Fibroblast of the conjunctiva (primary cell): ENCODE results near the gene KRTAP5-7.
"Not testable (repeated sequence)": the region's sequence is repeated elsewhere in the genome, so short reads cannot be mapped to it uniquely, and the experiment has no call there.

ENCODE experiments used
- DNase-seq: peaks from one replicate; pipeline ENCODE4 v3.0.0-alpha.2; 2010; ENCODE audit warnings: low read depth

The KRTAP5-7 gene

DNA sequence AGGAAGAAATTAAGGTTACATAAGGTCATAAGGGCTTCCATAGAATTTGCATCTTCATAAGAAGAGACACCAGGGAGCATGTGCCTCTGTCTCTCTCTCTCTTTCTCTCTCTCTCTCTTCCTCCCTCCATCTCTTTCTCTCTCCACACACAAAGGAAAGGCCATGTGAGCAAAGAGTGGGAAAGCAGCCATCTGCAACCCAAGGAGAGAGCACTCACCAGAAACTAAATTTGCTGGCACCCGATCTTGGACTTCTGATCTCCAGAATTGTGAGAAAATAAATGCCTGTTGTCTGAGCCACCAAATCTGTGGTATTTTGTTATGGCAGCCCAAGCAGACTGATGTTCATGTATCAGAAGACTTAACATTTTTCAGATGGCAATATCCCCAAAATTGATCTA, 31.9 kb downstream of the KRTAP5-7 start:
- no peak for DNase-seq

DNA sequence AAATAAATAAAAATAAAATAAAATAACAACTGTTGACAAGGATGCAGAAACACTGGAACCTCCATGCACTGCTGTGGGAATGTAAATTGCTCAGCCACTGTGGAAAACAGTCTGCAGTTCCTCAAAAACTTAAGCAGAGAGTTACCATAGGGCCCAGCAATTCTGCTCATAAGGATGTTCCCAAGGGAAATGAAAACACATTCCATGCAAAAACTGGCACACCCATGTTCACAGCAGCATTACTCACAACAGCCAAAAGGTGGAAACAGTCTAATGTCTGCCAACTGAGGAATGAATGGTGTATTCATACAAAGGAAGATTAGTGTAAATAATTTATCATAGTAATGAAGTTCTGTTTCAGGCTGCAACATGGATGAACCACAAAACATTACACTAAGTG, 35.1 kb downstream of the KRTAP5-7 start:
- DNase-seq, result no peak

DNA sequence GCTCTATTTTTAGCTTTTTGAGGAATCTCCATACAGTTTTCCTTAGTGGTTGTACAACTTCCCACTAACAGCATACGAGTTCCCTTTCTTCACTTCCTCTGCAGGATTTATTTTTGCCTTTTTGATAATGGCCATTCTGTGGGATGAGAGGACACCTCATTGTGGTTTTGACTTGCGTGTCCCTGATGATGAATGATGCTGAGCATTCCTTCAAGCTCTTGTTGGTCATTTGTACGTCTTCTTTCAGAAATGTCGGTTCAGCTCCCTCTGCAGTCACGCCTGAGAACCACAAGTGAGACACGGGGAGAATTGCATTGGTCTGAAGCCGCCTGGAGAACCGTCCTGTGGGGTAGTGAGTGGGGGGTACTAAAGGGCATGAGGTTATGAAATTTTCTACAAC, 36.3 kb downstream of the KRTAP5-7 start:
- no peak for DNase-seq

DNA sequence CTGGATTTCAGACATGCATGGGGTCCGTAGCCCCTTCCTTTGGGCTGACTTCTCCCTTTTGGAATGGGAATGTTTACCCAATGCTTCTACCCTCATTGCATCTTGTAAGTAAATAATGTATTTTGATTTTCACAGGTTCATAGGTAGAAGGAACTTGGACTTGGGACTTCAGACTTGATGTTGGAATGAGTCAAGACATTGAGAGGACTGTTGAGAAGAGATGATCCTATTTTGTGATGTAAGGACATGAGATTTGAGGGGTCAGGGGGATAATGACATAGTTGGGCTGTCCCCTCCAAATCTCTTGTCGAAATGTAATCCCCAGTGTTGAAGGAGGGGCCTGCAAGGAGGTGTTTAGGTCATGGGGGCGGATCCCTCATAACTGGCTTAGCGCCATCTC, 37.4 kb downstream of the KRTAP5-7 start:
- no peak for DNase-seq

DNA sequence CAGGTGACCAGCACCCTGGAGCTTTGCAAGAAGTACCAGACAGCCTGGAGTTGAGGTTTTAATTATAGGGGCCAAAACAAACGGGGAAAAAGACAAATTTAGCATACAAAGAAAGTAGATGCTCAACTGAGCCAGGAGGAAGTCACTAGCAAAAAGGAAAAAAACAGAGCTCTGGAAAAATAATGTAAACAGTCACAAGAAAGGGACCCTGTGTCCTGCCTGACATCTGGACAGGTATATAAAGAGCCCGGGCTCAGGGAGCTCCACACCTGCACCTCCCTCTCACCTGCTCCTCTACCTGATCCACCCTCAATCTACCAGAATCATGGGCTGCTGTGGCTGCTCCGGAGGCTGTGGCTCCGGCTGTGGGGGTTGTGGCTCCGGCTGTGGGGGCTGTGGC, 38.2 kb downstream of the KRTAP5-7 start, which contains the start of gene KRTAP5-10:
TSS of gene KRTAP5-10 (plus strand) at position 301 of the 400 bp plus-strand sequence. CDS start at position 326, 25 bp downstream.
- no peak for DNase-seq

DNA sequence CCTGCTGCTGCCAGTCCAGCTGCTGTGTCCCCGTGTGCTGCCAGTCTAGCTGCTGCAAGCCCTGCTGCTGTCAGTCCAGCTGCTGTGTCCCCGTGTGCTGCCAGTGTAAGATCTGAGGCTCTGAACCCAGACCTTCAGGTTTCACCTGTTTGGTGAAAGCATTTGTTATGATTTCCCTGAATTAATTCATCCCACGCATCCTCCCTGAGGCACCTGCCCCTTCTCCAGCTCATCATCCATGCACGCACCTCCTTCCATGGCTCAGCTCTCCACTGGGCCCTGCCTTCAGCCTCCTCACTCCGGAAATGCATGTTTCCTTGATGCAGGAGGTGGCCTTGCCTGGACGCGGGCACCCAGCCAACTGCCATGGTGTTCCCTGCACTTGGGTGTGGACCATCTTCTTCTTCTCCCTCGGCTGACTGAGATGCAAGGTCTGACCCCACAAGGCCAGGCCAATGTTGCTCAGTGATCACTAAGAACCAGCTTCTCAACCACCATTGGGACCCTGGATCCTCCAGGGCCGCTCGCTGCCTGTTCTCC, 39.1 kb downstream of the KRTAP5-7 start:
- no peak for DNase-seq

DNA sequence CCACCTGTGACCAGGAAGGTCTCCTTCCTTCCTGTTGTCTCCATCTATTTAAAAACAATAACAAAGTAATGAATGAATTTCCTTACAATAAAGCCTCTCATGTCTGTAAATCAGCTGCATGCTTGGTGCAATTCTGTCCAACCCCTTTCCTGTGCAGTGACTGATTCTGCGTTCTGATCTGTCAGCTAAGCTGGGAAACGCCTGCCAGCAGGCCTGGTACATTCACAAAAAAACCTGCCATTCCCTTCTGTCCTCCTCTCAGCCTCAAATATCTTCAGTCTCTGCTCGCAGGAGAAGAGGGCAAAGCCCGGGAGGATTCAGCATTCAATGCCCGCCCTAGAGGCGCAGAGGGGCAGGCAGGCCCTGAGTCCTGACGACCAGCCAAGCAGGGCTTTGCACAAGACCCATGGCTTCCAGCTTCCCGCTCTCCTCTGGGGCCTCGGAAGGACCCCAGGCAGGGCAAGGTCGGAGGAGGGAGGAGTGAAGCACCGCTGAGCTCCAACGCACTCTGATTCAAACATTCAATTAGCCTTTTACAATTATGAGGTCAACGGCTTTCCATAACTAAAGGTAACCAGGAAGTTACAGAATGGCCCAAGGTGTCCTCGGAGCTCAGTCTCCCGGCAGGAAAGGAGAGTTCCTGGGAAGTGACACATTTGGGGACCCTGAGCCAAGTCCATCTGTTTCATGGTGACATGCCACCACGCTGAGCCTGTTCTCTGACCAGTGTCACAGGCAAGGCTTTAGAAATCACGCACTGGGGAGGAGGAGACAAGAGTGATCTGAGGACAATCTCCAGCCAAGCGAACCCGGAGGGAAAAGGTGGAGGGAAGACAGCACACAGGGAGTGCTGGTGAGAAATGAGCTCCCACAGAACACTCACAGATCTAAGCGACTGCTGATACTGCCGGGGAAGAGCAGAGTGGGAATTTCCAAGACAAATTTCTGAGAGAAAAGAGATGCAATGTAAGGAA, 39.8 kb downstream of the KRTAP5-7 start:
- not testable (repeated sequence) for DNase-seq

DNA sequence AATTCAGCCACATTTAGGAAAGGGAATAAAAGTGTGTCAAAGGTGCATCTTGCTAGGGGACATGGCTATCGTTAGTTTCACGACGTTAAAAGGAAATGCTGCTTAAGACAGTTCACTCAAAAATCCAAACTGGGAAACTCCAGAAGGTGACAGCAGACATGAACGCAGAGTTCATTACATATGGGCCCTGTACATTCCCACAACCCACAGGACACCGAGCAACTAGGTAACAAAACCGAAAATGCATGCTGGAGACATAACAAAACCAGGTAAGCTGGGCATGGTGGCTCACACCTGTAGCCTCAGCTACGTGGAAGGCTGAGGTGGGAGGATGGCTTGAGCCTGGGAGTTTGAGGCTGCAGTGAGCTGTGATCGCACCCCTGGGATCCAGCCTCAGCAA, 40.6 kb downstream of the KRTAP5-7 start:
- not testable (repeated sequence) for DNase-seq

DNA sequence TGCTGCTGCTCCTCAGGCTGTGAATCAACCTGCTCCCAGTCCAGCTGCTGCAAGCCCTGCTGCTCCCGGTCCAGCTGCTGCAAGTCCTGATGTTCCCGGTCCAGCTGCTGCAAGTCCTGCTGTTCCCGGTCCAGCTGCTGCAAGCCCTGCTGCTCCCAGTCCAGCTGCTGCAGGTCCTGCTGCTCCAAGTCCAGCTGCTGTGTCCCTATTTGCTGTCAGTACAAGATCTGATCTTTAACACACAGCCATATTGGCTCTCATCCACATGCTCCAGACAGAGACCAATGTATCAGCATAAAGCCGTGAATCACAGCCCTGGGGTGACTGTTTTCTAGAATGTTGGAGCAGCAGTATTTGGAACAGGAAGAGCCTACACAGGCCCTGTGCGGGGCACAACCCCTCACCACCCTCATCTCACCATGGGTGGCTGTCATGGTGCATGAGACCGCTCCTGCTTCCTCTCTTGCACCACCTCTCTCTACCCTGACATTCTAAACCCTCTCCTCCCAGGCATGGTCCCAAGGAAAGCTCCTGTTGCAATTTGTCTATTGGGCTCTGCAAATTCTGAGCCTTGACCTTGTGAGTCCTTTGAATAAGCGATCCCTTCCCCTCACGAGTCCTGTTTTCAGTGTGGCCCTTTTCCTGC, 41.8 kb downstream of the KRTAP5-7 start:
- DNase-seq, result no peak

DNA sequence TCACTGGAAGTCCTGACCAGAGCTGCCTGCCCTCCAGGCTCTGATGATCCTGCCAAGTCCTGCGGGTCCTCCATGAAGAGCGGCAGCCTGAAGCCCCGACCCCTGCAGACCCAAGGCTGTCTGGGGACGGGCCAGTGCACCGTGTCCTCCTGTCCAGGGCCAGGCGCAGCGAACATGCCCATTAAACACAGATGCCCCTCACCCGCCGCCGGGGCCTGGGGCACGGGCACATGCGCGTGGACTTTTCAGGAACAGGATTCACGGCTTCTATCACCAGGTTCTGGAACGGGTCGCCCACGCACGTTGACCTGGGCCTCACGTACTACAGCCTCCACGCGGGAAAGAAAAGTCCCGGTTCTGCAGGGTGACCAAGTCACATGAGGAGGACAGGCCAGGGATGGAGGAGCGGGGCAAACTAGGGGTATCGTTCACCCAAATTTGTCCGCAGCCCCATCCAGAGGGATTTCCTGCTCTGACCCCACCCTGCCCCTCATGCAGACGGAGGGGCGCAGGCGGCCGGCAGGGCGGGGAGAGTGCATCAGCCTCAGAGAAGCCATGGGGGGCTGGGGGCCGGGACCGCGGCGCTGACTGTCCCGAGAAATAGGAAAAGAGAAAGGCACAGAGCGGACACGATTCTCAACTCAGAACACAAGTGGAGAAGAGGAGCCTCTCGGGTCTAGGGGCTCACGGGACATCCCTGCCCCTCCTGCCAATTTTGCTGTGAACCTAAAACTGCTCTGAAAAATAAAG, 44.2 kb downstream of the KRTAP5-7 start:
- DNase-seq, result not testable (repeated sequence)

DNA sequence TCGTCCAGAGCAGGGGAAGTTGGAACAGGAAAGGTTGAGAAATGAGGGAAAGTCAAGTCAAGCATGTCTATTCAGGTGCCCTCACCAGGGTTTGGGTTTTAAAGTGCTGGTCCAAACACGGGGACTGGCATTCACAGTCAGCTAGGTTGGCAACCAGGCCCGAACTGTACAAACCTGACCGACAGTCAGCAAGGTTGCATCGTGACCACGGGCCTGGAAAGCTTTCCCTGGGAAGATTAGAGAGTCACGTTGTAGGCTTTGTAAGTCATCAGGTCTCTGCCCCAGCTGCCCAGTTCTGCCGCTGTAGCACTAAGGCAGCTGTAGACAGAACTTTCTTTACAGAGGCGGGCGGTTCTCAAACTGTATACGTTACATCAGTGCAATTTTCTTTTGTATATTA, 45.7 kb downstream of the KRTAP5-7 start:
- DNase-seq, result no peak

DNA sequence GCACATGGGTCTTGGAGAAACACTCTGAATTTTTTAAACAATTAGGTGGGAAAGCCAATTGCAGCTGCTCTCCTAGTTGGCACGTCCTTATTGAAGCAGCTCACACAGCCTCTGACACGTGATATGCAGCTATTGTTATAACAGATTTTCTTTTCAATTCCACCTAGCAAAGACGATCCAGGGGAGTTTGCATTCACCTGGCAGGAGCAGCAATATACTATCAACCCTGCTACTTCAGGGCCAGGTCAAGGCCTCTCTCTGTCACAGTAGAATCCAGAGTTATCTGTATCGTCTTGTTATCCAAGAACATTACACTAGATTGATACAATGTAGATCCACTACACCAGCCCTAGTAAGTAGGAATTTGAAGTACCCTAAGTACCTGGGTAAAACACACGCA, 47.4 kb downstream of the KRTAP5-7 start:
- no peak for DNase-seq

DNA sequence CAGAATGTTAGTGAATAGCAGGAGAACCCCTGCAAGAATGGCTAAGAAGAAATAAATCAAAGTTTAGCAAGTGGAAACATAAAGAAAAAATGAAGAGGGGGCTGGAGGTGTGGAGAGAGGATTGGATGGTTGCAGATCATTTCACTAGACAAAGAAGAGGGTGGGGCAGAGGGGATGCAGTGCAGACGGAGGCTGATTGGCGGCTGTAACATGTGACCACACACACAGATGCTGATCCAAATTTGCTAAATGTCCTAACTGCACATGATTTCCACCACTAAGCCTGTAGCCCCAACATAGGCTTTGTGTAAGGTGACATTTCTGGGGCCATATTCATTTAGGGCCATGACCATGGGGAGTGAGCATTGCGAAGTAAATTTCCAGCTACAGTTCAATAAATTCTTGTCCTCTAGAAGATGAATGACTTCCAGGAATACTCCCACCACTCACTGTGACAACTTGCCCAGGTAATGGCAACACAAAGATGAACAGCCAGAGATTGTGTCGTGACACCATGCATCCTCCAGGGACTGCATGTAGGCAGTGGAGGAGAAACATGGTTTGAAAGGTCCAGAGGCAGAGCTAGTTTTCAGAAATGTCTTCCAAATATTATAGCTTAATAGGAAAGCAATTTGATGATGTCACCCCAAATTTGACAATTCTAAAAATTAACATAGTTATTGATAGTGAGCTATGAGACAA, 48.8 kb downstream of the KRTAP5-7 start:
- DNase-seq, result no peak

DNA sequence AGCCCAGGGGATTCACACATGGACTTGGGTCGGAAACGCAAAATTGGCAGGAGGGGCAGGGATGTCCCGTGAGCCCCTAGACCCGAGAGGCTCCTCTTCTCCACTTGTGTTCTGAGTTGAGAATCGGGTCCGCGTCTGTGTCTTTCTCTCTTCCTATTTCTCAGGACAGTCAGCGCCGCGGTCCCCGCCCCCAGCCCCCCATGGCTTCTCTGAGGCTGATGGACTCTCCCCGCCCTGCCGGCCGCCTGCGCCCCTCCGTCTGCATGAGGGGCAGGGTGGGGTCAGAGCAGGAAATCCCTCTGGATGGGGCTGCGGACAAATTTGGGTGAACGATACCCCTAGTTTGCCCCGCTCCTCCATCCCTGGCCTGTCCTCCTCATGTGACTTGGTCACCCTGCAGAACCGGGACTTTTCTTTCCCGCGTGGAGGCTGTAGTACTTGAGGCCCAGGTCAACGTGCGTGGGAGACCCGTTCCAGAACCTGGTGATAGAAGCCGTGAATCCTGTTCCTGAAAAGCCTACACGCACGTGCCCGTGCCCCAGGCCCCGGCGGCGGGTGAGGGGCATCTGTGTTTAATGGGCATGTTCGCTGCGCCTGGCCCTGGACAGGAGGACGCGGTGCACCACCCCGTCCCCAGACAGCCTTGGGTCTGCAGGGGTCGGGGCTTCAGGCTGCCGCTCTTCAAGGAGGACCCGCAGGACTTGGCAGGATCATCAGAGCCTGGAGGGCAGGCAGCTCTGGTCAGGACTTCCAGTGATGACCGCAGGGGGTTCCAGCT, 49.8 kb downstream of the KRTAP5-7 start:
- DNase-seq, result not testable (repeated sequence)

DNA sequence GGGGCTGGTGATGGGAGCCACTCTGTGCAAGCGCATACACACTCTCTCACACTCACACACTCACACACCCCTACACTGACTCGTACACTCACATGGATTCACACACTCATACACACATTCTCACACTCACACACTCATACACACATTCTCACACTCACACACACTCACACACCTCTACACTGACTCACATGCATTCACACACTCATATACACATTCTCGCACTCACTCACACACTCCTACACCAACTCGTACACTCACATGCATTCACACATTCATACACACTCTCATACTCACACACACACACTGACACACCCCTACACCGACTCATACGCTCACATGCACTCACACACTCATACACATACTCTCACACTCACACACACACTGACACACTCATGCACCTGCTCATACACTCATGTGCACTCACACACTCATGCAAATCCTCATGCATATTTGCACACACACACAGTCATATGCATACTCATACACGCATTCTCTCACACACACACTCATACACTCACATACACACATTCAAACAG, 50.5 kb downstream of the KRTAP5-7 start:
- DNase-seq, result no peak
